DMS 273 (cell line): Measurements from ENCODE around the gene DKK1.

ENCODE experiments used
- DNase-seq: peaks from one replicate; lab custom pipeline; 2025; ENCODE audit not compliant: unreplicated experiment; lab: John Stamatoyannopoulos, UW

The DKK1 gene

GRCh38 chr10:52316500-52316899, 2.4 kb downstream of the DKK1 start:
- DNase-seq = no peak

- DNase-seq = no peak
These were observed 4.1 kb downstream of the DKK1 start for GRCh38 chr10:52318136-52318701.

GRCh38 chr10:52318822-52319464, 4.9 kb downstream of the DKK1 start:
- no peak for DNase-seq

GRCh38 chr10:52319926-52320325, 5.8 kb downstream of the DKK1 start:
- no peak for DNase-seq

- DNase-seq = no peak
These were observed 8.2 kb downstream of the DKK1 start for GRCh38 chr10:52322323-52322722.

GRCh38 chr10:52322936-52323335, 8.9 kb downstream of the DKK1 start:
- DNase-seq = no peak

GRCh38 chr10:52326382-52326781, 12.3 kb downstream of the DKK1 start:
- no peak for DNase-seq

GRCh38 chr10:52331638-52332364, 17.7 kb downstream of the DKK1 start:
- no peak for DNase-seq

- DNase-seq = no peak
These were observed 18.7 kb downstream of the DKK1 start for GRCh38 chr10:52332815-52333214.

- no peak for DNase-seq
These were observed 20.5 kb downstream of the DKK1 start for GRCh38 chr10:52334595-52334994.

GRCh38 chr10:52335665-52336064, 21.6 kb downstream of the DKK1 start:
- DNase-seq = no peak

- no peak for DNase-seq
These were observed 23.1 kb downstream of the DKK1 start for GRCh38 chr10:52337225-52337624.

GRCh38 chr10:52343439-52343838, 29.4 kb downstream of the DKK1 start:
- DNase-seq = no peak

GRCh38 chr10:52346394-52347326, 32.6 kb downstream of the DKK1 start:
- DNase-seq = no peak

GRCh38 chr10:52347327-52347667, 33.2 kb downstream of the DKK1 start:
- no peak for DNase-seq

GRCh38 chr10:52348037-52348564, 34.0 kb downstream of the DKK1 start:
- no peak for DNase-seq

GRCh38 chr10:52351914-52352330, 37.8 kb downstream of the DKK1 start:
- DNase-seq = no peak

GRCh38 chr10:52353205-52353604, 39.1 kb downstream of the DKK1 start:
- DNase-seq = no peak

GRCh38 chr10:52353960-52354394, 39.9 kb downstream of the DKK1 start:
- DNase-seq = no peak

- no peak for DNase-seq
These were observed 43.9 kb downstream of the DKK1 start for GRCh38 chr10:52357971-52358370.

- no peak for DNase-seq
These were observed 45.4 kb downstream of the DKK1 start for GRCh38 chr10:52359441-52359840.
